Endothelial cell of umbilical vein (primary cell): Measurements from ENCODE around the gene MAML2. TPM values are rescaled to one million over a fixed set of nuclear protein-coding genes. Genes with fewer than 3 reads are reported as not detected.

Experiments
- BruUV-seq: library from RNA; stranded (reverse); fragments of 400-500 nt; replicated peaks from 2 replicates; lab custom pipeline; 2021; lab: Mats Ljungman, UMichigan
- CTCF ChIA-PET: fragments of 300-600, 350-600 bp; sonication (Branson Sonifier 250); formaldehyde crosslinking; loops from one replicate; lab custom pipeline; 2021; ENCODE audit warnings: antibody characterized with exemption, inconsistent platforms; lab: Charles Lee
- POLR2A ChIA-PET: fragments of 300-600, 350-600 bp; sonication (Branson Sonifier 250); formaldehyde crosslinking; loops from one replicate; lab custom pipeline; 2021; ENCODE audit warnings: antibody characterized with exemption, inconsistent platforms; lab: Charles Lee
- DNase-seq: peaks from one replicate; pipeline ENCODE4 v3.0.0-alpha.2; 2011; ENCODE audit warnings: low read depth, low spot score
- FAIRE-seq: peaks from 2 replicates; lab custom pipeline; 2011; peaks lifted over from hg19 to GRCh38; lab: Jason Lieb, UNC
- H2AFZ ChIP-seq: 2 replicates; pipeline ENCODE4 v1.6.0; 2012; ENCODE audit warnings: low read depth, low read length, control low read depth, inconsistent platforms
- H3K27ac ChIP-seq: 2 replicates; pipeline ENCODE4 v1.5.1; 2011; ENCODE audit warnings: low read depth, mild to moderate bottlenecking, control low read depth, low read length, moderate library complexity; ENCODE audit not compliant: insufficient read depth
- H3K27me3 ChIP-seq, 2 experiments: 2 replicates each; pipeline versions ENCODE4 v1.6.0 to v1.6.1; 2011; ENCODE audit warnings: low read length in 2 of 2, mixed read lengths in 1 of 2; ENCODE audit not compliant: control insufficient read depth in 2 of 2, insufficient read depth in 2 of 2
- H3K36me3 ChIP-seq, 2 experiments: 2 replicates in 1 of 2; 3 replicates in 1 of 2; pipeline ENCODE4 v1.5.1; 2011; ENCODE audit warnings: low read length in 2 of 2, mild to moderate bottlenecking in 1 of 2, moderate library complexity in 1 of 2; ENCODE audit not compliant: control insufficient read depth in 2 of 2, insufficient read depth in 2 of 2; ENCODE audit errors: extremely low read depth in 1 of 2
- H3K4me1 ChIP-seq: 3 replicates; pipeline ENCODE4 v1.5.1; 2011; ENCODE audit warnings: mild to moderate bottlenecking, low read length; ENCODE audit not compliant: control insufficient read depth, insufficient read depth; ENCODE audit errors: extremely low read depth
- H3K4me2 ChIP-seq: 2 replicates; pipeline ENCODE4 v1.6.1; 2011; ENCODE audit warnings: low read length, control low read depth, mixed read lengths; ENCODE audit not compliant: insufficient read depth
- H3K4me3 ChIP-seq, 3 experiments: fragments of 200-600 bp in 1 of 3; sonication (generic), shearing (Covaris generic) in 1 of 3; replicated peaks in 1 of 3; 2 replicates each; pipeline ENCODE4 v1.5.1; 2011 to 2016; ENCODE audit warnings: control low read depth in 3 of 3, low read length in 3 of 3, mild to moderate bottlenecking in 2 of 3, inconsistent platforms in 1 of 3, low read depth in 1 of 3, moderate library complexity in 1 of 3; ENCODE audit not compliant: insufficient read depth in 1 of 3
- H3K79me2 ChIP-seq: 2 replicates; pipeline ENCODE4 v1.6.0; 2012; ENCODE audit warnings: low read length, inconsistent platforms; ENCODE audit not compliant: control insufficient read depth, insufficient read depth
- H3K9ac ChIP-seq: replicated peaks from 2 replicates; pipeline ENCODE3; 2011; ENCODE audit warnings: low read length, control low read depth; ENCODE audit not compliant: insufficient read depth; ENCODE audit errors: extremely low read depth
- H3K9me1 ChIP-seq: replicated peaks from 3 replicates; pipeline ENCODE4 v1.6.0; 2011; ENCODE audit warnings: mild to moderate bottlenecking, low read length; ENCODE audit not compliant: control insufficient read depth, insufficient read depth; ENCODE audit errors: extremely low read depth
- H3K9me3 ChIP-seq: replicated peaks from 2 replicates; pipeline ENCODE4 v1.5.1; 2012; ENCODE audit warnings: low read length, inconsistent platforms; ENCODE audit not compliant: control insufficient read depth, insufficient read depth
- H4K20me1 ChIP-seq: replicated peaks from 2 replicates; pipeline ENCODE3; 2011; ENCODE audit warnings: mild to moderate bottlenecking, low read length; ENCODE audit not compliant: control insufficient read depth, insufficient read depth; ENCODE audit errors: extremely low read depth
- FOS ChIP-seq: IDR thresholded peaks from 2 replicates; pipeline ENCODE4 v1.6.1; 2011; ENCODE audit warnings: mild to moderate bottlenecking, low read length, moderate library complexity, borderline replicate concordance; ENCODE audit not compliant: insufficient read depth
- JUN ChIP-seq: IDR thresholded peaks from 2 replicates; pipeline ENCODE4 v1.6.1; 2011; ENCODE audit warnings: borderline replicate concordance, low read depth; ENCODE audit not compliant: insufficient read length, insufficient read depth
- MYC ChIP-seq: IDR thresholded peaks from one replicate; pipeline ENCODE4 v1.6.1; 2011; ENCODE audit warnings: mild to moderate bottlenecking, low read depth, low read length
- POLR2A ChIP-seq: IDR thresholded peaks from 2 replicates; pipeline ENCODE4 v1.6.1; 2012; ENCODE audit warnings: low read depth, mild to moderate bottlenecking, control low read depth, low read length
- POLR2AphosphoS5 ChIP-seq: IDR thresholded peaks from 2 replicates; pipeline ENCODE4 v1.6.1; 2012; ENCODE audit warnings: low read depth, mild to moderate bottlenecking, control low read depth, low read length, moderate library complexity; ENCODE audit not compliant: insufficient read depth
- dilution Hi-C: fragments of 300-500 bp; cut with MboI; formaldehyde crosslinking; loops from one replicate; pipeline ENCODE4 v1.15.0; 2019; ENCODE audit warnings: low sequenced_read_pairs; ENCODE audit not compliant: extremely low pct_ligation_motif_present
- intact Hi-C: fragments of 100-400 bp; cut with micrococcal nuclease; formaldehyde crosslinking; loops from one replicate; pipeline ENCODE4 v1.10.0; 2022
- polyA plus RNA-seq, 4 experiments: library from polyadenylated mRNA; depleted of rRNA in 3 of 4; stranded (reverse) in 3 of 4; unstranded in 1 of 4; fragments of >200 nt; gene quantifications; 2 replicates each; pipeline versions ENCODE4 v1.2.1 to v1.2.3, GENCODE V29; 2011 to 2012; ENCODE audit warnings: missing spikeins in 1 of 4
- total RNA-seq: library from RNA; stranded (reverse); gene quantifications from 2 replicates; pipeline ENCODE4 v1.2.3, GENCODE V29; 2021
- TF ChIP-seq, protein P1 (sequence below), 2 donors: IDR thresholded peaks; 1 replicate in 1 of 2; 2 replicates in 1 of 2; pipeline ENCODE4 v1.5.1; 2011; ENCODE audit warnings: low read length in 2 of 2, mild to moderate bottlenecking in 2 of 2, moderate library complexity in 2 of 2, control low read depth in 1 of 2, inconsistent platforms in 1 of 2, low read depth in 1 of 2; ENCODE audit not compliant: insufficient read depth in 1 of 2; ENCODE audit errors: extremely low read depth in 1 of 2

The MAML2 gene
- total and polyA plus RNA-seq, 2 donors (not counting 3 experiments of a cell fraction or from before 2014, with no cell fraction given), result 12.4 to 16.8 TPM

DNA sequence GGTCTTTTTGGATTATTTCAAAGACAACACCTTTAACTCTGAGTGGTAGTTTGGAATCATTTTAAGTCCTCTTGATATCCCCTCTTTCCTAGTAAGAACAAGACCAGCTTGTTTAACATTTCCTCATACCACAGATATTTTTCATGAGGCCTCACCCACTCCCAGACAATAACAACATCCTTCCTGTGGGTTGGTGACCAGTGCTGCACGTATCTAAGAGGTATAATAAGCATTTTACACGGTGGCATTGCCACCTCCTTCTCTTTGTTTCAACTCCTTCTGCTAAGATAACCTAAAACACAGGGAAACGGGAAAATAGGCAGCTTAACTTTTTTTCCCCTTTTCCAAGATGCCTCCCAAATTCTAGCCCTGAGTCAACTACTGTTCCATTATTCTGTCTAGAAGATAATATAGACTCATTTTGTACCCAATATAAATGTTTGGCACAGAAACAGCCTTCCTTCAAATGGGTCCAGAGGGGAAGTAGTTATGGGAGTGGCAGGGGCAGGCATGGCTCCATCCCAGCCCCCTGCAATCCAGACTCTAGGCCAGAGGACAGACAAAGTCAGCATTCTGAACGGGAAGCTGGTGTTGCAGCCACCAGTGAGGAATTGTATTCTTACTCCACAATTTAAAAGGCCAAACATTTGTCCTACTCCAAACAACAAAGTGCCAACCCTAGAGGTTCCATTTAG is 28.5 kb downstream of the MAML2 start:
- peak overlapping the region in 1 of 3 experiments; percentile 9 for H3K4me3 ChIP-seq
- H3K4me1 ChIP-seq, result peaks cover 72% of the 10 kb centered on the region
- BruUV-seq, result TSS peak; percentile 96
- intact Hi-C loops (loop anchor here (1.0 to 2.0 kb wide), 2 partner anchors 28 to 60 kb away; no protein-coding TSS in a partner anchor), dilution Hi-C loops (no loop called here)
- no peaks in the 10 kb centered on the region for H4K20me1 ChIP-seq
- no peaks in the 10 kb centered on the region for H3K27me3 ChIP-seq
- TF ChIP-seq POLR2A, result peak; percentile 55
- peak; percentile 69 for TF ChIP-seq POLR2AphosphoS5
- TF ChIP-seq, protein P1, sequence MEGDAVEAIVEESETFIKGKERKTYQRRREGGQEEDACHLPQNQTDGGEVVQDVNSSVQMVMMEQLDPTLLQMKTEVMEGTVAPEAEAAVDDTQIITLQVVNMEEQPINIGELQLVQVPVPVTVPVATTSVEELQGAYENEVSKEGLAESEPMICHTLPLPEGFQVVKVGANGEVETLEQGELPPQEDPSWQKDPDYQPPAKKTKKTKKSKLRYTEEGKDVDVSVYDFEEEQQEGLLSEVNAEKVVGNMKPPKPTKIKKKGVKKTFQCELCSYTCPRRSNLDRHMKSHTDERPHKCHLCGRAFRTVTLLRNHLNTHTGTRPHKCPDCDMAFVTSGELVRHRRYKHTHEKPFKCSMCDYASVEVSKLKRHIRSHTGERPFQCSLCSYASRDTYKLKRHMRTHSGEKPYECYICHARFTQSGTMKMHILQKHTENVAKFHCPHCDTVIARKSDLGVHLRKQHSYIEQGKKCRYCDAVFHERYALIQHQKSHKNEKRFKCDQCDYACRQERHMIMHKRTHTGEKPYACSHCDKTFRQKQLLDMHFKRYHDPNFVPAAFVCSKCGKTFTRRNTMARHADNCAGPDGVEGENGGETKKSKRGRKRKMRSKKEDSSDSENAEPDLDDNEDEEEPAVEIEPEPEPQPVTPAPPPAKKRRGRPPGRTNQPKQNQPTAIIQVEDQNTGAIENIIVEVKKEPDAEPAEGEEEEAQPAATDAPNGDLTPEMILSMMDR (IDR thresholded peaks at IDR 0.05; ENCODE audit: extremely low read depth in 1 of 2, insufficient read depth in 1 of 2, low read depth in 1 of 2, low read length in 2 of 2), result no peak
- peak; percentile 49 for TF ChIP-seq JUN
- no peak for TF ChIP-seq MYC
- peak; percentile 42 for TF ChIP-seq FOS
- DNase-seq, result peak; percentile 65
- CTCF ChIA-PET, result interaction anchor here (0.6 to 10.5 kb wide), 5 partner anchors 8 to 260 kb away, joined by 3 to 156 read pairs (median 6); partner anchors contain the start of gene MAML2
- FAIRE-seq, result peak; percentile 56
- H3K4me2 ChIP-seq, result peak overlapping the region; percentile 62
- no peaks in the 10 kb centered on the region for H3K9me1 ChIP-seq
- peak overlapping the region; percentile 77 for H3K9ac ChIP-seq
- POLR2A ChIA-PET, result no interaction called here
- H3K9me3 ChIP-seq, result no peaks in the 10 kb centered on the region
- peaks cover 16% of the 10 kb centered on the region for H3K79me2 ChIP-seq
- H3K27ac ChIP-seq, result peak overlapping the region; percentile 95
- peak overlapping the region; percentile 59 for H2AFZ ChIP-seq
- H3K36me3 ChIP-seq, result no peaks in the 10 kb centered on the region
